Memory B cell (primary cell): ENCODE results near the gene RAB11FIP4.

ENCODE experiments used
- ATAC-seq: fragments of 150-1000 bp; cut with Tn5 transposase; 2 replicates; pipeline ENCODE4 v1.10.0; 2021; ENCODE audit warnings: low read depth, mild to moderate bottlenecking, moderate library complexity
- DNase-seq, 2 donors: peaks; one replicate each; pipeline ENCODE4 v3.0.0; 2022; ENCODE audit warnings: low spot score in 2 of 2
- H3K27ac Mint-ChIP-seq: one replicate; pipeline ENCODE4 v1.8.0; 2022; ENCODE audit warnings: mild to moderate bottlenecking, moderate library complexity, mixed read lengths
- H3K27me3 Mint-ChIP-seq: one replicate; pipeline ENCODE4 v1.8.0; 2022; ENCODE audit warnings: mixed read lengths
- H3K36me3 Mint-ChIP-seq: one replicate; pipeline ENCODE4 v1.8.0; 2022; ENCODE audit warnings: mild to moderate bottlenecking, mixed read lengths
- H3K4me1 Mint-ChIP-seq: one replicate; pipeline ENCODE4 v1.8.0; 2022; ENCODE audit warnings: mixed read lengths
- H3K4me3 Mint-ChIP-seq: one replicate; pipeline ENCODE4 v1.8.0; 2022; ENCODE audit warnings: mild to moderate bottlenecking, moderate library complexity, mixed read lengths
- H3K9me3 Mint-ChIP-seq: one replicate; pipeline ENCODE4 v1.8.0; 2022; ENCODE audit warnings: mixed read lengths

RAB11FIP4 gene

DNA sequence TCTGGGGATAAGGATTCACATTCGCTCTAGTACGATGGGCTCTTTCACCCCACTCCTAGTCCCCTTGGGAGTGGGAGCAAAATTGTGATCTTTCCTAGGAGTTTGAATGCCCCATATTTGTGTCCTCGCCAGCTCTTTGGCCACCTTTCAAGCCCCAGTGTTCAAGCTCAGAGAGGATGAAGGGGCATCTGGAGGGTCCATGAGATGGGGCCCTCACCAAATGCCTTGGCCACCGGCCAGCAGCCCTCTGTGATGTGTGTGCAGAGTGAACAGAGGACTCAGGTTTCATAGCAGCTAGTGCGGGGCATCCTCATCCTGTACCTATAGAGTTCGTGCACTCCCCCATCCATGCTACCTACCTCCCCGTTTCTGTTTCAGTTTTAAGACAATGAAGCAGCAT is 140.6 kb downstream of the RAB11FIP4 start:
- Mint-ChIP-seq H3K27ac (no peak overlapping the region), H3K4me3 (no peak overlapping the region), H3K27me3 (no peaks in the 10 kb centered on the region), H3K36me3 (peaks cover 15% of the 10 kb centered on the region), H3K9me3 (no peaks in the 10 kb centered on the region), H3K4me1 (peaks cover 21% of the 10 kb centered on the region)
- ATAC-seq (no peak), DNase-seq (no peak)

GRCh38 chr17:31532526-31532925 is 141.1 kb downstream of the RAB11FIP4 start:
- DNase-seq (no peak), ATAC-seq (no peak)
- Mint-ChIP-seq H3K27ac (no peak overlapping the region), H3K4me1 (peaks cover 24% of the 10 kb centered on the region), H3K4me3 (no peak overlapping the region), H3K27me3 (no peaks in the 10 kb centered on the region), H3K9me3 (no peaks in the 10 kb centered on the region), H3K36me3 (peaks cover 15% of the 10 kb centered on the region)

- peaks cover 15% of the 10 kb centered on the region for H3K36me3 Mint-ChIP-seq
- DNase-seq (no peak), ATAC-seq (no peak)
- H3K4me1 Mint-ChIP-seq = peaks cover 34% of the 10 kb centered on the region
- no peaks in the 10 kb centered on the region for H3K27me3 Mint-ChIP-seq
- no peak overlapping the region for H3K4me3 Mint-ChIP-seq
- no peak overlapping the region for H3K27ac Mint-ChIP-seq
- no peaks in the 10 kb centered on the region for H3K9me3 Mint-ChIP-seq
Measured at GRCh38 chr17:31533546-31534155, 142.2 kb downstream of the RAB11FIP4 start.

- ATAC-seq (no peak), DNase-seq (no peak)
- H3K27me3 Mint-ChIP-seq = no peaks in the 10 kb centered on the region
- no peaks in the 10 kb centered on the region for H3K9me3 Mint-ChIP-seq
- peaks cover 15% of the 10 kb centered on the region for H3K36me3 Mint-ChIP-seq
- H3K27ac Mint-ChIP-seq = no peak overlapping the region
- H3K4me3 Mint-ChIP-seq = no peak overlapping the region
- peaks cover 39% of the 10 kb centered on the region for H3K4me1 Mint-ChIP-seq
Measured at GRCh38 chr17:31534223-31534888, 142.9 kb downstream of the RAB11FIP4 start.

DNA sequence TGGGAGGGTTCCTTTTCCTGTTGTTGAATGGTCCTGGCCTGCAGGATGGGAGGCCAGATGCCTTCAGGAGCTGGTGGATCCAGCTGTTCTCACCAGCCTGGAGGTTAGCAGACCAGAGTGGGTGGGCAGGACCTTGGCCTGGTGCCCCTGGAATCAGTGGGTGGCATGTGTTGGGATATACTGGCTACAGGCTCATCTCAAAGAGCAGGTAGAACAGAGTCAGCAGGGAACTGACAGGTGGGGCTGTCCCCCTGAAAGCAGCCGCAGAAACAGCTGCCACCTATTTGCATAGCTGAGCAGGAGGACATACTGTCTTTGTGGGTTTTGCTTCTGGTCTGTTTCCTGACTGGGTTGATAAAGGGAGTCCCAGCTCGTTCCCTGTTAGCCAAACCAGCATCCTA is 144.1 kb downstream of the RAB11FIP4 start:
- Mint-ChIP-seq H3K27me3 (no peaks in the 10 kb centered on the region), H3K27ac (no peak overlapping the region), H3K4me1 (peaks cover 50% of the 10 kb centered on the region), H3K36me3 (peaks cover 15% of the 10 kb centered on the region), H3K9me3 (no peaks in the 10 kb centered on the region), H3K4me3 (peak overlapping the region; percentile 79)
- ATAC-seq (peak; percentile 92), DNase-seq (peak; percentile 48 to 60)

DNA sequence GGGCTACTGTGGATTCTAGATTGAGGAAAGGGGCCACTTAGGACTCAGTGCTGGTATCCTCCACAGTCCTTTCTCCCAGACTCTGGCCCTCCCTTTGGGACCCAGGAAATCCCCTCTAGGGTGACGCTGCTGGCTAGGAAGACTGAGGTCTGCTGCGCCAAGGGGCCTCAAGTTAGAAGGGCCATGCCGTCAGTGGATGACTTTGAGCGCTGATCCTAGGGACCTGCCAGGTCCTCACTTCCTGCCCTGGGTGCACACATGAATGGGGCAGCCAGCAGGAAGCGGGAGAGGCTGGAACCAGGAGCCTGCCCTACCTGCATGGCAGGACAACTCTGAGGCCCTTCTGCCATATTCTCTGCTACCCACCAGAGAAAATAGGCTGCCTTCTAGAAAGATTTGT is 145.0 kb downstream of the RAB11FIP4 start:
- Mint-ChIP-seq H3K9me3 (no peaks in the 10 kb centered on the region), H3K36me3 (peaks cover 15% of the 10 kb centered on the region), H3K4me1 (peaks cover 54% of the 10 kb centered on the region), H3K27ac (no peak overlapping the region), H3K4me3 (no peak overlapping the region), H3K27me3 (no peaks in the 10 kb centered on the region)
- DNase-seq (no peak), ATAC-seq (no peak)

DNA sequence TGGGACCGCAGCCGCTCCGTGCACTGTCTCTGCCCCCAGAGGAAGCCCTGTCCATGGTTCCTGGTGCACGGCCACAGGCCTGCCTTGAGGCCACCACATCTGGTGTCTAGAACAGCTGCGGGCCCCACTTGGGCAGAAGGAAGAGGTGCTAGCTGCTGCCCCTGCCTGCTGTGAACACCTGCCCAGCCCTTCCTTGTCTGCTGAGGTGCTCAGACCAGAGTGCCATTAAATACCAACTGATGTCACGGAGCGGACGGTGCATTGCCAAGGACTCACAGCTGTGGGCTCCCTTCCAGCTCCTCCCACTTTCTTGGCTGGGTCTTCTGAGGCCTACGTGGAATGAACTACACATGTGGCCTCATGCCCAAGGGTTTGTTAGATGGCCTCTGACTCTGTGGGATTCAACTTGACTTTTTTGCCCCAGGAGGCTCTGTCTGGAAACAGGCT is 146.1 kb downstream of the RAB11FIP4 start:
- Mint-ChIP-seq H3K4me3 (peak overlapping the region; percentile 62), H3K27ac (no peak overlapping the region), H3K36me3 (peaks cover 4% of the 10 kb centered on the region), H3K9me3 (no peaks in the 10 kb centered on the region), H3K4me1 (peaks cover 54% of the 10 kb centered on the region), H3K27me3 (no peaks in the 10 kb centered on the region)
- ATAC-seq (no peak), DNase-seq (no peak)

GRCh38 chr17:31538080-31538762 is 146.7 kb downstream of the RAB11FIP4 start:
- no peak overlapping the region for H3K27ac Mint-ChIP-seq
- H3K36me3 Mint-ChIP-seq = peaks cover 2% of the 10 kb centered on the region
- ATAC-seq (peak; percentile 66), DNase-seq (peak in 1 of 2 donors; percentile 52)
- H3K4me3 Mint-ChIP-seq = peak overlapping the region; percentile 62
- H3K9me3 Mint-ChIP-seq = no peaks in the 10 kb centered on the region
- peaks cover 50% of the 10 kb centered on the region for H3K4me1 Mint-ChIP-seq
- no peaks in the 10 kb centered on the region for H3K27me3 Mint-ChIP-seq

GRCh38 chr17:31540602-31541307 is 149.3 kb downstream of the RAB11FIP4 start:
- no peaks in the 10 kb centered on the region for H3K36me3 Mint-ChIP-seq
- H3K9me3 Mint-ChIP-seq = no peaks in the 10 kb centered on the region
- no peaks in the 10 kb centered on the region for H3K27me3 Mint-ChIP-seq
- no peak for DNase-seq
- no peak for ATAC-seq
- peak overlapping the region; percentile 2 for H3K27ac Mint-ChIP-seq
- H3K4me3 Mint-ChIP-seq = no peak overlapping the region
- H3K4me1 Mint-ChIP-seq = peaks cover 38% of the 10 kb centered on the region

DNA sequence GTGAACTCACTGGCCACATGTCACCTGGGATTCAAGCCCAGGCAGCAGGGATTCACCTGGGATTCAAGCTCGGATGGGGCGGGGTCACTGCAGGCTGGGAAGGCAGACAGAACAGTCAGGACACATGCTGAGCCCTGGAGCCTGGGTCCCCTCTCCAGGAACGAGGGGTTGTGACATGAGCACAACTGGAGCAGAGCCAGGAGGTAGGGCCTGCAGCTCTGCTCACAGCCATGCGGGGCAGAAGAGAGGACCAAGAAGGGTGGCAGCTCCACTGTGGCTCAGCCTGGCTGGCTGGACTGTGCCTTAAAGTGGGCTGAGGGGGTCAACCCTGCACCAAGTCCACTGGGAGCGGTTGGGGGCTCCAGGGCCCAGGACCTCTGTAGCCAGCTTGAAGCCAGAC is 150.1 kb downstream of the RAB11FIP4 start:
- no peak overlapping the region for H3K27ac Mint-ChIP-seq
- ATAC-seq = no peak

GRCh38 chr17:31544186-31544585 is 152.7 kb downstream of the RAB11FIP4 start:
- Mint-ChIP-seq H3K4me1 (peaks cover 29% of the 10 kb centered on the region), H3K9me3 (no peaks in the 10 kb centered on the region), H3K4me3 (no peak overlapping the region), H3K27me3 (no peaks in the 10 kb centered on the region), H3K27ac (no peak overlapping the region), H3K36me3 (no peaks in the 10 kb centered on the region)
- ATAC-seq (no peak), DNase-seq (no peak)

More for the DNA sequence above, 150.1 kb downstream of the RAB11FIP4 start:
- Mint-ChIP-seq H3K4me3 (no peak overlapping the region), H3K4me1 (peaks cover 37% of the 10 kb centered on the region), H3K27me3 (no peaks in the 10 kb centered on the region), H3K9me3 (no peaks in the 10 kb centered on the region), H3K36me3 (no peaks in the 10 kb centered on the region)
- no peak for DNase-seq

DNA sequence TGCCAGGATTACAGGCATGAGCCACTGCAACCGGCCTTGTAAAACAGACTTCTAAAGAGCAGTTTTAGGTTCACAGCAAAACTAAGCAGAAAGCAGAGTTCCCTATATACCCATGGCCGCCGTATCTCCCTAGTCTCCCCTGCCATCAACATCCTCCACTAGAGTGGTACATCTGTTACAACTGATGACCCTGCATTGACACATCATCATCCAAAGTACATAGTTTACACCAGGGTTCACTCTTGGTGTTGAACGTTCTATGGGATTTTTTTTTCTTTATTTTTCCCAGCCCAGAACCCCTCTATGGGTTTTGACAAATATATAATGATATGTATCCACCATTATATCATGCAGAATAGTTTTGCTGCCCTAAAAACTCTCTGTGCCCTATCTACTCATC is 155.2 kb downstream of the RAB11FIP4 start:
- no peak overlapping the region for H3K27ac Mint-ChIP-seq
- H3K4me3 Mint-ChIP-seq = no peak overlapping the region
- no peaks in the 10 kb centered on the region for H3K9me3 Mint-ChIP-seq
- no peaks in the 10 kb centered on the region for H3K27me3 Mint-ChIP-seq
- H3K36me3 Mint-ChIP-seq = no peaks in the 10 kb centered on the region
- DNase-seq (no peak), ATAC-seq (no peak)
- H3K4me1 Mint-ChIP-seq = peaks cover 20% of the 10 kb centered on the region

DNA sequence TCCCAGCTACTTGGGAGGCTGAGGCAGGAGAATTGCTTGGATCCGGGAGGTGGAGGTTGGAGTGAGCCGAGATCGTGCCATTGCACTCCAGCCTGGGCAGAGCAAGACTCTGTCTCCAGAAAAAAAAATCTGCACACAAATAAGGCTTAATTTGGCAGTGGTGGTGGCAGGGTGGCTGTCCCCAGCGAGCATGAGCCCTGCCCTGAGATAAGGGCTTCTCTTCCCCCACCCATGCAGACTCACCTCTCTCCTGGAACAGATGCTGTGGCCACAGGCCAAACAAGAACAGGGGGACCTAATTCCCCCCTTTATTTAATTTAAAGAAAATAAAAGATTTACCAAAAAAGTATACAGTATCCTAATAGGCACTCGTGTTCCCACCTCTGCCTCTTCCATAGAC is 157.2 kb downstream of the RAB11FIP4 start:
- ATAC-seq (no peak), DNase-seq (no peak)
- peaks cover 20% of the 10 kb centered on the region for H3K4me1 Mint-ChIP-seq
- no peak overlapping the region for H3K27ac Mint-ChIP-seq
- peak overlapping the region; percentile 93 for H3K4me3 Mint-ChIP-seq
- no peaks in the 10 kb centered on the region for H3K9me3 Mint-ChIP-seq
- no peaks in the 10 kb centered on the region for H3K36me3 Mint-ChIP-seq
- no peaks in the 10 kb centered on the region for H3K27me3 Mint-ChIP-seq

DNA sequence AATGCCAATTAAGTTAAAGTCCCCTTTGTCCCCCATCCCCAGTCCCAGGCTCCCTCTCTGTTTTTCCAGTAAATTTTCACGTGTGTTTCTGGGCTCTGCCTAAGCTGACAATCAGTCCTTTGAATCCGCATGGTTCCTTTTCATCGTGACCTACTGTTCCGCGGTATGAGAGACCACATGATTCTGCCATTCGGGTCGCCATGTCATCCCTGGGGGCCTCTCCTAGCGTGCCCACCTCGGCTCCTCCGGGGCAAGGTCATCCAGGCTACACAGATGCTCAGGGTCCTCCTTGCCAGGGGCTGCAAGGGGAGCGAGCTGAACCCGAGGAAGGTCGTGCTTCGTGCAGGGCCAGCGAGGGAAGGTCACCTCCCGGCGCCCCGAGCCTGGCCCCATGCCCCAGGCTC is 157.6 kb downstream of the RAB11FIP4 start:
- Mint-ChIP-seq H3K4me3 (peak overlapping the region; percentile 93), H3K27ac (peak overlapping the region; percentile 88), H3K4me1 (peaks cover 20% of the 10 kb centered on the region), H3K27me3 (no peaks in the 10 kb centered on the region), H3K9me3 (no peaks in the 10 kb centered on the region), H3K36me3 (no peaks in the 10 kb centered on the region)
- ATAC-seq (peak; percentile 5), DNase-seq (no peak)
